CD4-positive, alpha-beta T cell treated with Interferon alpha-2 for 1 hour (primary cell): ENCODE results near the gene UGT1A8.
"Not testable (repeated sequence)": the region's sequence is repeated elsewhere in the genome, so short reads cannot be mapped to it uniquely, and the experiment has no call there.

Experiments used
- DNase-seq, 2 donors: peaks; one replicate each; pipeline ENCODE4 v3.0.0-alpha.2; 2020 to 2022

Gene UGT1A8

DNA sequence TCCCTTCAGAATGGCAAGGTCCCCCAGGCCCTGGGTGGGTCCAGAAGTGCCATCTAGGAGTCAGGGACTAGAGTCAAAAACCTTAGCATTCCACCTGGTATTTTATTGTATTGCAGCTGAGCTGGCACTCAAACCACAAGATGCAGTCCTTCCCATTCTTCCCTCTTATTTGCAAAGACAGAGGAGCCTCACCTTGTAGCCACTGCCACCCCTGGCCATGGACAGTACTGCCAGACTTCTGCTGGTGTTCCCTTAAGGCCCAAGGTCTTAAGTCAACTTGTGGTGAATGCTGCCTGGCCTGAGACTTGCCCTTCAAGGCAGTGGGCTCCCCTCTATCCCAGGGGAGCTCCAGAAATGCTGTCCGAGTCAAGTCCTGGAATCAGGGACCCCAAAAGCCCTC lies 25.7 kb downstream of the UGT1A8 start:
- DNase-seq, result no peak

DNA sequence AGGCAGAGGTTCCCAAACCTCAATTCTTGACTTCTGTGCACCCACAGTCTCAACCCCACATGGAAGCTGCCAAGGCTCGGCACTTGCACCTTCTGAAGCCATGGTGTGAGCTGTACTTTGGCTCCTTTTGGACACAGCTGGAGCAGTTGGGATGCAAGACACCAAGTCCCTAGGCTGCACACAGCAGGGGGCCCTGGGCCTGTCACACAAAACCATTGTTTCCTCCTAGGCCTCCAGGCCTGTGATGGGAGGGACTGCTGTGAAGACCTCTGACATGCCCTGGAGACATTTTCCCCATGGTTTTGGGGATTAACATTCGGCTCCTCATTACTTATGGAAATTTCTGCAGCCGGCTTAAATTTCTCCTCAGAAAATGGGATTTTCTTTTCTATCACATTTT lies 28.6 kb downstream of the UGT1A8 start:
- DNase-seq, result not testable (repeated sequence)

DNA sequence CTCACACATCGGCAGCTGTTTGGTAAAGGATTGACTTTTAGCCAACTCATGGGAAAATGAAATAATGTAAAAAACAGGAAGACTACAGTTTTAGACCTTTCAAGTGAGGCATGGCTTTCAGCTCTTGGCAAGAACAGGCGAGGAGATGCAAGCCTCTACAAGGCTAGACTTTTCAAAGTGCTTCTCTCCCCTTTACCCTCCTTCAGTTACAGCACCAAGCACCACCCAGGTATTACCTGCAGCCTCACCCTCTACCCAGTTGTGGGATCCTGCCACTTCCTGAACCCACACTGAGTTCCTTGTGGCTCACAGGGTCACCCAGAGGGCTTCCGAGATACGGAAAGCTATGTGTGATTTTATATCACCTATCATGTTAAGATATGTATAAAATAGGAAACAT lies 33.5 kb downstream of the UGT1A8 start:
- DNase-seq, result no peak

DNA sequence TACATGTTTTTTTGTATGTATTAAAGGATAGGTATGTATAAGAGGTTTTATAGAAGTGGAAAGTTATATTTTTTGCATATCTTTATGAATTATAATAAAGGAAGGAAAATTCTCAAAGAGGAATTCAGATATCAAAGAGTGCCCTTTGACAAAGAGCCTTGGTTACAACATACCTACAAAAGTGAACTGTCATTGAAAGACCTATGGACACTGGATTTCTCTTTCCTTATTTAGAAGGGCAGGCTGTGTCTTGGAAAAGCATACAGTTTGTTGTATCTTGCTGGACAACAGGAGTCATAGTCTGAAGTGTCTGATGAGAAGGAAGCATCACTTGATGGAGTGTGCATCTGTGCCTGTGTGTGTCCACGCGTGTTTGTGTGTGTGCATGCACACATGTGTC lies 34.0 kb downstream of the UGT1A8 start:
- no peak for DNase-seq

DNA sequence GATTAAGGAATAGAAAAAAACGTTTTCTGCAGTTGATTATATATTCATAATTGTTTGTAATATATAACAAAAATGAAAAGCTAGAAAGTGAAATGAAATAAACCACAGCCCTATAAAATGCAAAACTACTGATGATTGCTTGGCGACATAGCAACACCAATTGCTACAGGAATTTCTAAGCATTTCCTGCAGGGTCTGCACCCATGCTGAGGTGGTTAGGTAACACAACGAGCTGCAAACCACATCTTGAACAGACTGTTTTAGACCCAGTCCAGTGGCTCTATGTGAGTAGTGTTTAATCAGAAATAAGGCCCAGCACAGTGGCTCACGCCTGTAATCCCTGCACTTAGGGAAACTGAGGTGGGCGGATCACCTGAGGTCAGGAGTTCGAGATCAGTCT lies 37.1 kb downstream of the UGT1A8 start:
- no peak for DNase-seq

DNA sequence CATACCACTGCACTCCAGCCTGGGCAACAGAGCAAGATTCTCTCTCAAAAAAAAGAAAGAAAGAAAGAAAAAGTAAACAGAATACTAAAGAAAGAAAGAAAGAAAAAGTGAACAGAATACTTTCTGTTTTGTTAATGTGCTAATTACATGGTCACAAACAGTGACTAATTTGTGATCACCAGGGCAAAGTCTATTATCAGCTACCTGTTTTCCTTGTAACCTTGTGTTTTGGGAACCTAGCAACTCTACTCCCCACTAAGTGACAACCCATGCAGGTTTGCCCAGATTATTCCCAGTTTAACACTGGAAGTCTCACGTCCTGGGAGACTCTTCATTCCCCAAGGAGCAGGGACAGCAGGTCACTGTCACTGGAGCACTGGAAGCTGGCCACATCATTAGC lies 37.6 kb downstream of the UGT1A8 start:
- no peak for DNase-seq

DNA sequence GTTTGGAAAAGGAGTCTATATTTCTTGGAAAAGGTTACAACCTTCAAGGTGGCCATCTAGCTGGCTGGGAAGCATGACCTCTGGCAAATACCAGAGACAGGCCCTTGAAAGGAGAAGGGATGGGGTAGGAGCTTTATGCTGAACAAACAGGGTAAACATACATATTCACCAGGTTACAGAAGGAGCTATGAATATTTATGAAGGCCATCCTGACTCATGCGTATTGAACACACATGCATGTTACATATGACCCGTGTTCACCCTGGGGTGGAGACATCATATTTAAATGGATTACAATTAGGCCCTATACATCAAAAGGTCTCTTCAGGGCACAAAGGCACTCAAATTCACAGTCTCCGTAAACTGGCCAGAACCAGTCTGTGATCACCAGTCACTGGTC lies 38.5 kb downstream of the UGT1A8 start:
- DNase-seq, result not testable (repeated sequence)

DNA sequence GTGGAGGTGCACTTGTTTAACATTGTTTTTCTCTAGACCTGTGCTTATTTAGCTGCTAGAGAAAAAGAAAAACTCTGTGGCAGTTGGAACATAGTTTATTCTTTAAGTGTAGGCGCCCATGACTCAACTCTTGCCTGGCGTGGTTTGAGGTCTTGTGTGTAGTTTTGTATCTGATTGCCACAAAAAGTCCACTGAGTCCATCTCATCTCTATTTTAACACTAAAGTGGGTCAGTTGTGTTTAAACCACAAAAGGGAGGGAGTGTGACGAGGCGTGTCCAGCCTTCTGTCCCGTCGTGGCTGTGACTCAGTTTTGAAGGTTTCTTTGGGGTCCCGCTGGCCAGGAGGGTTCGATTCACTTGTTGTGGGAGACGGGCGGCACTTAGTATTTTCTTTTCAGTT lies 39.0 kb downstream of the UGT1A8 start:
- DNase-seq, result no peak

DNA sequence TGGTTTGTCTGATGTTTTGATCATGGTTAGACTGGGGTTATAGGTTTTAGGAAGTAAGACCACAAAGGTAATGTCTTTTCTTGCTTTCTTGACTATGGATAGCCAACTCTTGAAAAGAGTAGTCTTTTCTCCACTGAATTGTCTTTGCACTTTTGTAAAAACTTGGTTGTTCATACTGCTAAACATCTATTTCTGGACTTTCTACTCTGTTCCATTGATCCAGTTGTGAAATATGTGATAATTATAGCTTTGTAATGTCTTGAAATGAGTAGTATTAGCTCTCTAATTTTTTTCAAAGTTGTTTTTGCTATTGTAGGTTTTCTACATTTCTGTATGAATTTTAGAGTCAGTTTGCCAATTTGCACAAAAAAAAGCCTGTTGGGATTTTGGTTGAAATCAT lies 41.2 kb downstream of the UGT1A8 start:
- no peak for DNase-seq

DNA sequence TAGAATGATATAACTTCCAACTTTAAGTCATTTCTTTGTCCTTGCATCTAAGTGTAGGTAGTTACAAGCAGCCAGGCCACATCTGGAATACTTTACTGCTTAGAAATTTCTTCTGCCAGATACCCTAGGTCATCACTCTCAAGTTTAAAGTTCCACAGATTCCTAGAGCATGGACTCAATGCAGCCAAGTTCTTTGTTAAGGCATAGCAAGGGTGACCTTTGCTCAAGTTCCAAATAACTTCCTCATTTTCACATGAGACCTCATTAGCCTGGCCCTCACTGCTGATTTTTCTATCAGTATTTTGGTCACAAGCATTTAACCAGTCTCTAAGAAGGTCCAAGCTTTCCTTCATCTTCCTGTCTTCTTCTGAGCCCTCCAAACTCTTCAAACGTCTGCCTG lies 46.5 kb downstream of the UGT1A8 start:
- no peak for DNase-seq

DNA sequence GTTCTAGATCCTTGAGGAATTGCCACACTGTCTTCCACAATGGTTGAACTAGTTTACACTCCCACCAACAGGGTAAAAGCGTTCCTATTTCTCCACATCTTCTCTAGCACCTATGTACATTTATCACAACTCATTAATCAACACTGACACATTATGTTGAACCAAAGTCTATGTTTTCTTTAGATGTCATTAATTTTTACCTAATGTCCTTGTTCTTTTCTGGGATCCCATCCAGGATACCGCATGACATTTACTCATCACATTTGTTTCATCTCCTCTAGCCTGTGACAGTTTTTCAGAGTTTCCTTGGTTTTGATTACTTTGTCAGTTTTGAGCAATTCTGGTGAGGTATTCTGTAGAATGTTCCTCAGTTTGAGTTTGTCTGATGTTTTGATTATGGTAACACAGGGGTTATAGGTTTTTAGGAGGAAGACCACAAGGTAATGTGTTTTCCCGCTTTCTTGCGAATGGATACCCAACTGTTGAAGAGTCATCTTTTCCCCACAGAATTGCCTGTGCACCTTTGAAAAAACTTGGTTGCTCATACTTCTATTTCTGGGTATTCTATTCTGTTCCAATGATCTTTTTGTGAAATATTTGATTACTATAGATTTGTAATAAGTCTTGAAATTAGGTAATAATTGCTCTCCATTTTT lies 51.3 kb downstream of the UGT1A8 start:
- DNase-seq, result no peak

DNA sequence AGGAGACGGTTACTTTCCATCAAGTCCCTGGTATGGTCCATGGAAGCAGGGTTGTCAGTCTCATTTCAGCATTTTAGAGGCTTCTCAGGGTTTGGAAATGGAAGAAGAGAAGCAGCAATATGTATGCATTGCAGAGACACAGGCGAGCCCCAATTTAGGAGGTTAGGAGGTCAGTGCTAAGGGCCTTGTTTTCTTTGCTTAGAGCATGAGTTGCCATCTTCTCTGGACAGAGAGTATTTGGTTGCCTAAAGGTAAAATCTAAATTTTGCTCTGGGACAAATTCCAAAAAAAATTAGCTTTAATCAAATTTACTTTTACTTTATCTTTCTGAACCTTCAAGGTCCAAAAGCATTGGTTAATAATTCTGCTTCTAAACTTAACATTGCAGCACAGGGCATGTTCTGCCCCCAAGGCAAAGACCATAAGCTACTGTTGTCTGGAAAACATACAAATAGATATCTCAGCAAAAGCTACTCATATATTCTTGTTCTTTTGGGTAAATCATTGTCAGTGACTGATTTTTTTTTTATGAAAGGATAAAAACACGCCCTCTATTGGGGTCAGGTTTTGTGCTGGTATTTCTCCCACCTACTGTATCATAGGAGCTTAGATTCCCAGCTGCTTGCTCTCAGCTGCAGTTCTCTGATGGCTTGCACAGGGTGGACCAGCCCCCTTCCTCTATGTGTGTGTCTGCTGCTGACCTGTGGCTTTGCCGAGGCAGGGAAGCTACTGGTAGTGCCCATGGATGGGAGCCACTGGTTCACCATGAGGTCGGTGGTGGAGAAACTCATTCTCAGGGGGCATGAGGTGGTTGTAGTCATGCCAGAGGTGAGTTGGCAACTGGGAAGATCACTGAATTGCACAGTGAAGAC lies 54.1 kb downstream of the UGT1A8 start, which contains the start of gene UGT1A9:
TSS of gene UGT1A9 (plus strand) at position 609 of the 872 bp plus-strand sequence. CDS start at position 646, 37 bp downstream.
- DNase-seq, result no peak

DNA sequence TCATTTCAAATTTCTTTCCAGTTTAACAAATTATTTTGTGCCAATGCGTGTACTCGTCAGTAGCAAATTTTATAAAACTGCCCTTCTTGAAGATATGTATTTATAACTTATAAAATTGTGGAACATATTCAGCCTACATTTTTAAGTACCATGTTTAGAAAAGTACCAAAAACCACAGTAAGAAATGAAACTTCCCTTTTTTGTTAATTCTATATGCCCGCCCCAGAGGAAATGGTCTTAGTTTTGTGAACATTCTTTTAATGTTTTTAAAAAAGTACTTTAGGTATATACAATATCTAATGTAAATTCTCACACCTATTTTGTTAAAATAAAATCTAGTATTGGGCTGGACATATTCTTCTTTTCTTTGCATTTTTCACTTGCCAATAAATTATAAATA lies 55.5 kb downstream of the UGT1A8 start:
- DNase-seq, result no peak

DNA sequence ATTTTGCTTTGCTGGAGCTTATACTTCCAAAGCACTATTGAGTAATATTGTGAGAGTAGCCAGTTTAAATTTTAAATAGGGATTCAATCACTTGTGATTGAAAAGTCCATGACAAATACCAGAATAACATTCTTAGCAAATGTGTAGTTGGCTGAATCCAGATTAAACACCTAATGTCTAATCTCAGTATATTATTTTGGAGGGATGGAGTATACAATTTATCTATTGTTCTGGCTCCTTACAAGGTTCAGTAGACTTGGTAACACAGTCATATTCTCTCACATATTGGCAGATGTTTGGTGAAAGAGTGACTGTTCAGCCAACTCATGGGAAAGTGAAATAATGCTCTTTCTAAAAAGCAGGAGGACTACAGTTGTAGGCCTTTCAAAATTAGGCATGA lies 56.5 kb downstream of the UGT1A8 start:
- no peak for DNase-seq

DNA sequence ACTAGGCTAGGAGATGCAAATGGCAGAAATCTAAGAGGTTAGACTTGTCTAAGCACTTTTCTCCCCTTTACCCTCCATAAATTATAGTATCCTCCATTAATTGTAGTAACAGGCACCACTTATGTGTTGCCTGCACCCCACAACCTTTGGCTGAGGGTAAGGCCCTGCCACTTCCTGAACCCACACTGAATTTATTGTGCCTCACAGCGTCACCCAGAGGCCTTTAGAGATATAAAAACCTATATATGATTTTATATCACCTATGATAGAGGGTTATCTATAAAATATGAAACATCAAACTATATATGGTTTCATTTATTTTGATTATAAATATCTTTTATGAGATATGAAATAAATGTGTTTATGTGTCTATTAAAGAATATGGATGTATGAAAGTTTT lies 56.9 kb downstream of the UGT1A8 start:
- DNase-seq, result no peak

DNA sequence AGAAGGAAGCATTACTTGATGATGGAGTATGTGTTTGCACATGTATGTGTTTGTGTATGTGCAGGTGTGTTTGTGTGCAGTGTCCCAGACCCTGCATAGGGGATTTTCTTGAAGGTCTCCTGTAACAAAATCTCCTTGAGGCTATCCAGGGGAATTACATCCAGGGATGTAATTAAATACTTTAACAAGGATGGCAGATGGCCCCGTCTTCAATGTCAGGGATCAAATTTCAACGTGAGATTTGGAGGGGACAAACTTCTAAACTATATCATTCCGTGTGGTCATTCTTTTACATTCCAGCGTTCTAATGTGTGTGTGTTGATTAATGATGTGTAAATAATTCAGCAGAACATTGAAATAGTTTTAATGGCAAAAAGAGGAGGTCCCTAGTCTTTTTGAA lies 57.6 kb downstream of the UGT1A8 start:
- DNase-seq, result no peak

DNA sequence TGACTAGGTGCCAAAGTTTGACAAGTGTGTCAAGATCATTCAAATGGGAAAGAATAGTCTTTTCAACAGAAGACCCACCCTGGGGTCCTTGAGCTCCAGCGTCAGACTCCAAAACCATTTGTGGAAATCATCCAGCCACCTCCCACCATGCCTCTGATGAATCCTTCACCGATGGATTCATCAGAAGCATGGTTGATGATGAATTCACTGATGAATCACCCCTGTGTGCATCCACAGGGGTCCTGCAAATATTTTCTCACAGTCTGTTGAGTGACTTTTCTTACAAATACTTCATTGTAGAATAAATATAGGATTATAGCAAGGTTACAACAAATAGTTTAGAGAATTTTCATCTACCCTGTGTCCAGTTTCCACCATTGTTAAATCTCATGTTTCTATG lies 58.6 kb downstream of the UGT1A8 start:
- DNase-seq, result no peak

DNA sequence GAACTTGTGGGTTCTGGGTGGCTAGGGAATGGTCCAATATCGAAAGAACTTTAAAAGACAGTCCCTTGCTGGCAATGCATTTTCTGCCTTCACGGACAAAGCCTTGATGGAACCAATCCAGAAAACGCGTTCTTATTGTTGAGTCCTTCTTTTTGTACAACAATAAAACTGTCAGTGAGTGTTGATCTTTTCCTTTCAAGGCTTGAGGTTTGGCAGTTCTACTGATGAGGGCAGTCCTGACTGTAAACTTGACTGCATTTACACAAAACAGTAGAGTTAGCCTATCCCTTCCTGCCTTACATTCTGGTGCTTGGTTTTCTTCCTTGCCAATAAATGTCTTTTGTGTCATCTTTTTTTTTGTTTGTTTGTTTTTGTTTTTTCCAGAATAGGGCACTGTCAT lies 61.8 kb downstream of the UGT1A8 start:
- no peak for DNase-seq

DNA sequence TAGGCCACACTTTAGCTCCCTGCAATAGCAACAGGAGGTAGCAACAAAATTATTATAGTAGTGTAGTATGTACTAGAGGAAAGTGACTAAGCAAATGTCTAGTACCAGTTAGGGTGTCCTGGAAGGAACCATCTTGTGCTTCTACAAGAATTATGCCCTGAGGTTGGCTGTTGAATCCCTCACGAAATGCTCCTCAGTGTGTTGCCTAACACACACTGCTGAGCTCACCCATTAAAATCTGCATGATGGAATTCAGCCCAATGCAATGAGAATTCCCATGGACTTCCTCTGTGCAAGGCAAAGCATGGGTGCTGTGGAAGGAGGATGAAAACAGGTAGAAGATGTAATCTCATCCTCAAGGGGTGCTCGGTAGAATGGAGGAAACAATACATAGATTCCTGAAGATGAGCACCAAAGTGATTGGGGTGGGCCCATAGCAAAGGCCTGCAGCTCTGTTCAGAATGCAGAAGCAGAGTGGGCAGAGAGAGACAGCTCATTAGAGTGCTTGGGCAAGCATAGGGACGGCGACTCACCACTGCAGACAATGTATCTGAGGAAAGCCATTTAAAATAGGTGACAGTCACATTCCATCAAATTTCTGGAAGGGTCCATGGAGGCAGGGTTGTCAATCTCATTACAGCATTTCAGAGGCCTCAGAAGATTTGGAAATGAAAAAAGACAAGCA lies 63.1 kb downstream of the UGT1A8 start:
- no peak for DNase-seq

DNA sequence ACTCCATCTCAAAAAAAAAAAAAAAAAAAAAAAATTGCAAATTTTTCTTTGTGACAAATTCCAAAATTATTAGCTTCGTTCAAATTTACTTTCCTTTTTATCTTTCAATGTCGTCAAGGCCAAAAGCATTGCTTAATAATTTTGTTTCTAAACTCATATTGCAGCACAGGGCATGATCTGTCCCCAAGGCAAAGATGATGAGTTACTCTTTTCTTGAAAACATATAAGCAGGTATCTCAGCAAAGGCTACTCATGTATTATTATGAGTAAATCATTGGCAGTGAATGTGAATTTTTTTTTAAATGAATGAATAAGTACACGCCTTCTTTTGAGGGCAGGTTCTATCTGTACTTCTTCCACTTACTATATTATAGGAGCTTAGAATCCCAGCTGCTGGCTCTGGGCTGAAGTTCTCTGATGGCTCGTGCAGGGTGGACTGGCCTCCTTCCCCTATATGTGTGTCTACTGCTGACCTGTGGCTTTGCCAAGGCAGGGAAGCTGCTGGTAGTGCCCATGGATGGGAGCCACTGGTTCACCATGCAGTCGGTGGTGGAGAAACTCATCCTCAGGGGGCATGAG lies 64.2 kb downstream of the UGT1A8 start, which contains the start of gene UGT1A7:
TSS of gene UGT1A7 (plus strand) at position 381 of the 579 bp plus-strand sequence. CDS start at position 418, 37 bp downstream.
- no peak for DNase-seq

DNA sequence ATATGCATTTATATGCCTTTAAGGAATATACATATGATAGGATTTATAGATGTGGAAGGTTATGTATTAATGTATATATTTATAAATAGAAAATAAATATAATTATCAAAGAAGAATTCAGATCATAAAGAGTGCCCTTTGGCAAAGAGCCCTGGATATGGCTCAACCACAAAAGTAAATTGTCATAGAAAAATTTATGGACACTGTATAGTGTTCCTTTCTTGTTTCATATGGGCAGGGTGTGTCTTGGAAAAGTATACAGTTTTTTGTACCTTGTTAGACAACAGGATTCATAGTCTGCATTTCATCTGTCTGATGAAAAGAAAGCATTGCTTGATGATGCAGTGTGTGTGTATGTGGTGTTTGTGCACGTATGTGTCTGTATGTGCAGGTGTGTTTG lies 67.2 kb downstream of the UGT1A8 start:
- DNase-seq, result no peak

DNA sequence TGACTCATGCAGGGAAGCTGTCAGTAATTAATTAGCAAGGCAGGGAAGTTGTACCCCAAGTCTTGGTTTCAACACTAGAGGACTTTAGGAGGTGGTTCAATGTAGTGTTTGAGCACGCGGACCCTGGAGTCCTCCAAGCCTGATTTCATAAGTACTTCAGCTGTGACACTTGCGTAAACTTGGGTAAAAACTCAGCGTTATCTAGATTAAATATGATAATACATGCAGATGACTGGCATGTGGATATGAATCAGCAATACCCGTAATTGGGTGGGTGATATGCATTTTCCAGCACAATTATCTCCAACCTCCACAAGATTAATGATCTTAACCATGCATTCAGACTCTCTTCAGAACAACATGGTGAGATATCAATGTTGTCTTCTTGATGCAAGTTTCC lies 69.5 kb downstream of the UGT1A8 start:
- no peak for DNase-seq

DNA sequence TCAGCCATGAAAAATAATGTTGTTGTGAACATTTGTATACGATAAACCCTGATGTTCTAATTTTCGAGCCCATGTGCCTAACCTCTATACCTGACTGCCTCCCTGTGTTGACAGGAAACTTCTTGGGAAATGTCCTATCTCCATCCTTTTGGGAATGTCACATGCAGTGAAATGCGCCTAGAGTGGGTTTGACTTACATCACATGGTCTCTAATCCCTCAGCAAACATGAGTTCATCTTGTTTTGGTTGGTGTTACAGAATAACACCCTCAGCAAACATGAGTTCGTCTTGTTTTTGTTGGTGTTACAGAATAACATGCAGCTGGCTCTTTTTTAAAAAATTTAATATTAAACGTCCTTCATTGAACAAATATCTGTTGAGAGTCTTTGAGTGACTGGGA lies 70.9 kb downstream of the UGT1A8 start:
- no peak for DNase-seq
